K562 (cell line): ENCODE measurements around the gene SLC7A9. TPM values are rescaled to one million over a fixed set of nuclear protein-coding genes. Genes with fewer than 3 reads are reported as not detected.

Source experiments
- ATAC-seq: fragments of 200-7000 bp; cut with Tn5 transposase; 3 replicates; pipeline ENCODE4 v1.9.1; 2020; ENCODE audit warnings: moderate library complexity
- BruUV-seq: library from RNA; stranded (reverse); fragments of 400-500 nt; replicated peaks from 2 replicates; lab custom pipeline; 2021; lab: Mats Ljungman, UMichigan
- CTCF ChIA-PET: fragments of 300-600 bp; formaldehyde crosslinking; extraction: SDS; loops from one replicate; lab custom pipeline; 2021; ENCODE audit warnings: low intra/inter-chr PET ratio; lab: Yijun Ruan, JAX
- POLR2A ChIA-PET: fragments of 300-600, 350-650 bp; sonication (Branson Sonifier 250); formaldehyde crosslinking; extraction: SDS; loops from one replicate; lab custom pipeline; 2021; ENCODE audit warnings: antibody characterized with exemption, inconsistent platforms; lab: Yijun Ruan, JAX
- DNase-seq, 4 experiments: peaks; one replicate each; pipeline versions ENCODE4 v3.0.0 to v3.0.0-alpha.2; 2011 to 2018; ENCODE audit warnings: low spot score in 3 of 4, mixed read lengths in 3 of 4; ENCODE audit errors: extremely low read depth in 1 of 4
- FAIRE-seq: peaks from 2 replicates; lab custom pipeline; 2011; peaks lifted over from hg19 to GRCh38; lab: Jason Lieb, UNC
- H2AFZ ChIP-seq: 2 replicates; pipeline ENCODE4 v1.6.0; 2011; ENCODE audit warnings: low read depth, low read length, control low read depth, inconsistent platforms
- H3K27ac ChIP-seq: fragments of 200-600 bp; 3 replicates; pipeline ENCODE4 v1.8.0; 2011; ENCODE audit warnings: low read depth, mild to moderate bottlenecking, control low read depth, inconsistent platforms, low read length, moderate library complexity, mixed read lengths; ENCODE audit errors: extremely low read depth
- H3K27me3 ChIP-seq, 2 experiments: fragments of 300-600 bp in 1 of 2; 2 replicates in 1 of 2; 3 replicates in 1 of 2; pipeline versions ENCODE4 v1.6.0 to v1.8.0; 2011; ENCODE audit warnings: inconsistent platforms in 2 of 2, low read length in 2 of 2, mild to moderate bottlenecking in 1 of 2, mixed read lengths in 1 of 2, moderate library complexity in 1 of 2; ENCODE audit not compliant: control insufficient read depth in 2 of 2, insufficient read depth in 2 of 2
- H3K36me3 ChIP-seq: fragments of 300-600 bp; 3 replicates; pipeline ENCODE4 v1.8.0; 2011; ENCODE audit warnings: mild to moderate bottlenecking, low read length, inconsistent platforms; ENCODE audit not compliant: control insufficient read depth, insufficient read depth
- H3K4me1 ChIP-seq, 2 experiments: fragments of 200-600 bp in 1 of 2; replicated peaks in 1 of 2; 2 replicates in 1 of 2; 3 replicates in 1 of 2; pipeline versions ENCODE4 v1.5.1 to v1.8.0; 2011; ENCODE audit warnings: inconsistent platforms in 2 of 2, low read length in 2 of 2, mild to moderate bottlenecking in 1 of 2, mixed read lengths in 1 of 2, moderate library complexity in 1 of 2; ENCODE audit not compliant: control insufficient read depth in 2 of 2, insufficient read depth in 2 of 2
- H3K4me2 ChIP-seq: 2 replicates; pipeline ENCODE4 v1.6.1; 2011; ENCODE audit warnings: low read length, control low read depth, inconsistent platforms, mixed read lengths; ENCODE audit not compliant: insufficient read depth
- H3K4me3 ChIP-seq: fragments of 200-600 bp; sonication (generic), shearing (Covaris generic); 2 replicates; pipeline ENCODE4 v1.5.1; 2016; ENCODE audit warnings: control low read depth, inconsistent platforms
- H3K79me2 ChIP-seq: fragments of 200-600 bp; 3 replicates; pipeline ENCODE4 v1.8.0; 2011; ENCODE audit warnings: low read length, inconsistent platforms; ENCODE audit not compliant: control insufficient read depth, insufficient read depth
- H3K9ac ChIP-seq, 2 experiments: 2 replicates each; pipeline versions ENCODE4 v1.6.0 to v1.6.1; 2011; ENCODE audit warnings: low read depth in 2 of 2, low read length in 2 of 2, control low read depth in 1 of 2, inconsistent platforms in 1 of 2, mild to moderate bottlenecking in 1 of 2, mixed read lengths in 1 of 2; ENCODE audit not compliant: insufficient read depth in 1 of 2
- H3K9me1 ChIP-seq: one replicate; pipeline ENCODE4 v1.6.0; 2011; ENCODE audit warnings: inconsistent platforms, mild to moderate bottlenecking, low read length, moderate library complexity; ENCODE audit not compliant: control insufficient read depth, insufficient read depth
- H3K9me3 ChIP-seq: replicated peaks from 2 replicates; pipeline ENCODE4 v1.5.1; 2011; ENCODE audit warnings: low read depth, low read length, inconsistent platforms; ENCODE audit not compliant: control insufficient read depth, insufficient read depth
- H4K20me1 ChIP-seq: replicated peaks from 2 replicates; pipeline ENCODE4 v1.6.1; 2011; ENCODE audit warnings: low read length, inconsistent platforms, mixed read lengths; ENCODE audit not compliant: control insufficient read depth, insufficient read depth
- CTBP1 ChIP-seq: fragments of 450-650 bp; IDR thresholded peaks from 2 replicates; pipeline ENCODE4 v1.6.1; 2016; ENCODE audit warnings: borderline replicate concordance
- DIDO1 ChIP-seq: fragments of 450-650 bp; IDR thresholded peaks from 2 replicates; pipeline ENCODE4 v1.6.1; 2016; ENCODE audit warnings: low read depth, missing biosample characterization, missing genetic modification characterization
- E2F3 ChIP-seq: fragments of 250-450 bp; sonication (Bioruptor Pico); IDR thresholded peaks from 2 replicates; pipeline ENCODE4 v1.4.0; 2020; ENCODE audit warnings: mild to moderate bottlenecking
- HLTF ChIP-seq: fragments of 450-650 bp; IDR thresholded peaks from 2 replicates; pipeline ENCODE4 v1.6.1; 2016
- ZKSCAN8 ChIP-seq: fragments of 200-800 bp; sonication (Bioruptor generic); IDR thresholded peaks from 2 replicates; pipeline ENCODE4 v1.6.1; 2016; ENCODE audit warnings: missing genetic modification characterization, missing compliant biosample characterization
- WGBS: fragments of 100-300 bp; shearing (Covaris generic); methylation state at CpG from one replicate; pipeline ENCODE4 v1.1.6; 2016; ENCODE audit warnings: low coverage, mixed read lengths; ENCODE audit not compliant: insufficient coverage; ENCODE audit errors: missing lambda C conversion rate; 5-methylcytosine and 5-hydroxymethylcytosine counted together
- in situ Hi-C: fragments of 300-500 bp; cut with MboI; formaldehyde crosslinking; loops from 4 replicates; pipeline ENCODE4 v1.15.0; 2018; ENCODE audit warnings: inconsistent platforms, mixed read lengths
- intact Hi-C: fragments of 100-400 bp; cut with micrococcal nuclease; formaldehyde crosslinking; loops from 2 replicates; pipeline ENCODE4 v1.14.2; 2022
- polyA plus RNA-seq, 8 experiments: library from polyadenylated mRNA; depleted of rRNA in 4 of 8; stranded (reverse) in 5 of 8; unstranded in 3 of 8; fragments of >200 nt; fragmentation: Nextera tagmentation in 2 of 8; fragmentation: Illumina TruSeq in 1 of 8; extraction: Ambion mirVana in 2 of 8; extraction: Trizol in 1 of 8; gene quantifications; 2 replicates each; pipeline versions ENCODE4 v1.2.1 to v1.2.3, GENCODE V29; 2011 to 2014; ENCODE audit warnings: inconsistent platforms in 1 of 8, missing spikeins in 1 of 8
- total RNA-seq, 7 experiments: library from RNA; depleted of rRNA in 6 of 7; stranded (reverse); fragments of >200 nt in 6 of 7; fragmentation: Illumina TruSeq in 2 of 7; extraction: Trizol in 2 of 7; gene quantifications; 2 replicates each; pipeline versions ENCODE4 v1.2.1 to v1.2.3, GENCODE V29; 2011 to 2021; ENCODE audit warnings: low replicate concordance in 1 of 7
- TF ChIP-seq, protein P1 (sequence below): sonication (generic); formaldehyde crosslinking; IDR thresholded peaks from 2 replicates; pipeline ENCODE4 v1.8.0; 2023; ENCODE audit warnings: mild to moderate bottlenecking, missing genetic modification reagents
- TF ChIP-seq, protein P2 (sequence below): fragments of 200-800 bp; sonication (Bioruptor generic); IDR thresholded peaks from 2 replicates; pipeline ENCODE4 v1.6.1; 2017; ENCODE audit warnings: missing genetic modification characterization, missing compliant biosample characterization

Gene SLC7A9
- total and polyA plus RNA-seq, 9 of the 15 experiments (the other 6 are each of a cell fraction or from before 2014, with no cell fraction given) = not detected

DNA sequence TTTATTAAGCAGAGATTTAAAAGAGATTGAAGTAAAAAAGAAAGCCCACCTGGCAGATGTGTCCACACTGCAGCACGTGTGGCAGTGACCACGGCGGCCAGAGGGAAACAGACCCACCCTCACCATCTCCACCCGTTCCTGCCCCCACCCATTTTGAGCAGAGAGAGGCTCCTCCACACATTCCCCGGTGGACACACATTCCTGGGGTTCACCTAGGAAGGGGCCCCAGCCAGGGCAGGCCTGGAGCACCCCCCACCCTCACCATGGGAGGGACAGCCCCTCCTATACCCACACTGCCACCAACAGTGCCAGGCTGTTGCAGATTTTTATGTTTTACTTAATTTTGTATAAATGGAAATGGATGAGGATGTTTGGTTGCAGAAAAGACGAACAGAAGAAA lies 54.9 kb downstream of the SLC7A9 start (continued):
- TF ChIP-seq, protein P1, sequence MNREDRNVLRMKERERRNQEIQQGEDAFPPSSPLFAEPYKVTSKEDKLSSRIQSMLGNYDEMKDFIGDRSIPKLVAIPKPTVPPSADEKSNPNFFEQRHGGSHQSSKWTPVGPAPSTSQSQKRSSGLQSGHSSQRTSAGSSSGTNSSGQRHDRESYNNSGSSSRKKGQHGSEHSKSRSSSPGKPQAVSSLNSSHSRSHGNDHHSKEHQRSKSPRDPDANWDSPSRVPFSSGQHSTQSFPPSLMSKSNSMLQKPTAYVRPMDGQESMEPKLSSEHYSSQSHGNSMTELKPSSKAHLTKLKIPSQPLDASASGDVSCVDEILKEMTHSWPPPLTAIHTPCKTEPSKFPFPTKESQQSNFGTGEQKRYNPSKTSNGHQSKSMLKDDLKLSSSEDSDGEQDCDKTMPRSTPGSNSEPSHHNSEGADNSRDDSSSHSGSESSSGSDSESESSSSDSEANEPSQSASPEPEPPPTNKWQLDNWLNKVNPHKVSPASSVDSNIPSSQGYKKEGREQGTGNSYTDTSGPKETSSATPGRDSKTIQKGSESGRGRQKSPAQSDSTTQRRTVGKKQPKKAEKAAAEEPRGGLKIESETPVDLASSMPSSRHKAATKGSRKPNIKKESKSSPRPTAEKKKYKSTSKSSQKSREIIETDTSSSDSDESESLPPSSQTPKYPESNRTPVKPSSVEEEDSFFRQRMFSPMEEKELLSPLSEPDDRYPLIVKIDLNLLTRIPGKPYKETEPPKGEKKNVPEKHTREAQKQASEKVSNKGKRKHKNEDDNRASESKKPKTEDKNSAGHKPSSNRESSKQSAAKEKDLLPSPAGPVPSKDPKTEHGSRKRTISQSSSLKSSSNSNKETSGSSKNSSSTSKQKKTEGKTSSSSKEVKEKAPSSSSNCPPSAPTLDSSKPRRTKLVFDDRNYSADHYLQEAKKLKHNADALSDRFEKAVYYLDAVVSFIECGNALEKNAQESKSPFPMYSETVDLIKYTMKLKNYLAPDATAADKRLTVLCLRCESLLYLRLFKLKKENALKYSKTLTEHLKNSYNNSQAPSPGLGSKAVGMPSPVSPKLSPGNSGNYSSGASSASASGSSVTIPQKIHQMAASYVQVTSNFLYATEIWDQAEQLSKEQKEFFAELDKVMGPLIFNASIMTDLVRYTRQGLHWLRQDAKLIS (CRISPR knock-in tag) = no peak
- no peak for TF ChIP-seq E2F3
- no peak for TF ChIP-seq ZKSCAN8 (CRISPR knock-in tag)
- no peak for TF ChIP-seq HLTF

DNA sequence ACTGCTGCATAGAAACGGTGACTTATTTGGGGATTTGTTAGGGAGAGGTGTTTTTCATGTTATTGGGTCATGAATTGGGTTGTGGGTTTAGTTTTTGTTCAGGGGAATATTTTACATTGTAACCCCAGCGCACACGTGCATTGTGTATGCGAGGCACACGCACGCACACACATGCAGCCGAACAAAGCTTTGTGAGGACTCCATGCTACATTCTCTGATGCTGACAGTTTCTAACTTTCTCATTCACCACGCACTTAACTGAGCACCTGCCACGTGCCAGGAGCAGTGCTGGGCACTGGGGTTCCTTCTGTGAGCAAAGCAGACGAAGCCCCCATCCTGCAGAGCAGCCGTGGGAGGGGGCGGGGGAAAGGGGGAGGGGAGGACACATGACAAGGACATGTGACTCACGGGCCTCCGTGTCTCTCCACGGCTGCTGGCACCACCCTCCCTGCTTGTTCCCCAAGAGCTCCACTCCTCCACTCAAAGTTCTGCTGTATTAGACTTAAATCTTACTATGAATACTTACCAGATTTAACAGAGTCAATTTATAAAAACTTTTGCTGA lies 55.6 kb downstream of the SLC7A9 start:
- H2AFZ ChIP-seq = no peak overlapping the region
- in situ Hi-C loops (no loop called here), intact Hi-C loops (no loop called here)
- peaks cover 31 to 62% of the 10 kb centered on the region in 2 experiments for H3K27me3 ChIP-seq
- DNase-seq (no peak), FAIRE-seq (no peak), ATAC-seq (no peak)
- no peaks in the 10 kb centered on the region for H3K79me2 ChIP-seq
- no peaks in the 10 kb centered on the region for H3K9me1 ChIP-seq
- H3K9me3 ChIP-seq = no peaks in the 10 kb centered on the region
- H3K4me2 ChIP-seq = no peak overlapping the region
- H3K4me1 ChIP-seq = no peaks in the 10 kb centered on the region; a peak in 1 of 5 replicates
- H3K4me3 ChIP-seq = no peak overlapping the region
- no peaks in the 10 kb centered on the region; the same call in 1 of the 2 replicates for H4K20me1 ChIP-seq
- ChIA-PET CTCF (interaction anchor here (0.5 kb wide), 1 partner anchor 17 kb away, joined by 4 read pairs; no protein-coding TSS in a partner anchor), POLR2A (interaction anchor here (0.6 to 1.0 kb wide), 2 partner anchors 9 to 43 kb away, joined by 3 read pairs; no protein-coding TSS in a partner anchor)
- BruUV-seq = no TSS peak
- WGBS = 15% methylated on average over 9 of the region's 15 CpGs
- no peak overlapping the region for H3K27ac ChIP-seq
- no peak overlapping the region for H3K9ac ChIP-seq
- no peaks in the 10 kb centered on the region for H3K36me3 ChIP-seq
- TF ChIP-seq DIDO1 (no peak), CTBP1 (no peak)
- TF ChIP-seq, protein P2, sequence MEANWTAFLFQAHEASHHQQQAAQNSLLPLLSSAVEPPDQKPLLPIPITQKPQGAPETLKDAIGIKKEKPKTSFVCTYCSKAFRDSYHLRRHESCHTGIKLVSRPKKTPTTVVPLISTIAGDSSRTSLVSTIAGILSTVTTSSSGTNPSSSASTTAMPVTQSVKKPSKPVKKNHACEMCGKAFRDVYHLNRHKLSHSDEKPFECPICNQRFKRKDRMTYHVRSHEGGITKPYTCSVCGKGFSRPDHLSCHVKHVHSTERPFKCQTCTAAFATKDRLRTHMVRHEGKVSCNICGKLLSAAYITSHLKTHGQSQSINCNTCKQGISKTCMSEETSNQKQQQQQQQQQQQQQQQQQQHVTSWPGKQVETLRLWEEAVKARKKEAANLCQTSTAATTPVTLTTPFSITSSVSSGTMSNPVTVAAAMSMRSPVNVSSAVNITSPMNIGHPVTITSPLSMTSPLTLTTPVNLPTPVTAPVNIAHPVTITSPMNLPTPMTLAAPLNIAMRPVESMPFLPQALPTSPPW (CRISPR knock-in tag) = peak; percentile 41; the same call in 1 of the 2 replicates
